HepG2 (cell line): Measurements from ENCODE around the gene CAVIN1. TPM values are rescaled to one million over a fixed set of nuclear protein-coding genes. Genes with fewer than 3 reads are reported as not detected.

ENCODE experiments used
- ARID4A ChIP-seq: sonication (generic); formaldehyde crosslinking; IDR thresholded peaks from 2 replicates; pipeline ENCODE4 v1.5.0; 2020; ENCODE audit warnings: mild to moderate bottlenecking, missing genetic modification reagents, borderline replicate concordance
- E2F1 ChIP-seq: sonication (generic); formaldehyde crosslinking; IDR thresholded peaks from 2 replicates; pipeline ENCODE4 v1.5.0; 2020; ENCODE audit warnings: missing genetic modification reagents
- EZH2 ChIP-seq: conservative IDR thresholded peaks from 2 replicates; pipeline ENCODE4 v1.6.1; 2012; ENCODE audit warnings: mild to moderate bottlenecking, low read depth, low read length, moderate library complexity
- KLF11 ChIP-seq: IDR thresholded peaks from 2 replicates; pipeline ENCODE4 v1.6.1; 2016; ENCODE audit warnings: missing compliant biosample characterization
- MXD1 ChIP-seq: sonication (generic); formaldehyde crosslinking; IDR thresholded peaks from 2 replicates; pipeline ENCODE4 v1.4.0; 2020; ENCODE audit warnings: mild to moderate bottlenecking, missing genetic modification reagents
- SMAD3 ChIP-seq: sonication (generic); formaldehyde crosslinking; IDR thresholded peaks from 2 replicates; pipeline ENCODE4 v1.4.0; 2020; ENCODE audit warnings: missing genetic modification reagents
- YEATS4 ChIP-seq: sonication (generic); formaldehyde crosslinking; IDR thresholded peaks from 2 replicates; pipeline ENCODE4 v1.4.0; 2020; ENCODE audit warnings: missing genetic modification reagents, borderline replicate concordance
- ZFP90 ChIP-seq: sonication (generic); formaldehyde crosslinking; IDR thresholded peaks from 2 replicates; pipeline ENCODE4 v1.8.0; 2022; ENCODE audit warnings: missing genetic modification reagents, mild to moderate bottlenecking, inconsistent platforms, borderline replicate concordance
- ZKSCAN8 ChIP-seq: IDR thresholded peaks from 2 replicates; pipeline ENCODE4 v1.6.1; 2016; ENCODE audit warnings: borderline replicate concordance, missing genetic modification reagents, missing compliant biosample characterization
- ZNF121 ChIP-seq: sonication (generic); formaldehyde crosslinking; IDR thresholded peaks from 2 replicates; pipeline ENCODE4 v1.5.0; 2020; ENCODE audit warnings: mild to moderate bottlenecking, missing genetic modification reagents
- ZNF362 ChIP-seq: sonication (generic); formaldehyde crosslinking; IDR thresholded peaks from 2 replicates; pipeline ENCODE4 v1.4.0; 2020; ENCODE audit warnings: missing genetic modification reagents, mild to moderate bottlenecking, borderline replicate concordance
- ZNF484 ChIP-seq: sonication (generic); formaldehyde crosslinking; IDR thresholded peaks from 2 replicates; pipeline ENCODE4 v1.5.1; 2020; ENCODE audit warnings: mild to moderate bottlenecking, low read depth, missing genetic modification reagents, borderline replicate concordance
- ZNF749 ChIP-seq: sonication (generic); formaldehyde crosslinking; IDR thresholded peaks from 2 replicates; pipeline ENCODE4 v1.8.0; 2022; ENCODE audit warnings: mild to moderate bottlenecking, missing genetic modification reagents, moderate library complexity, borderline replicate concordance
- ZNF883 ChIP-seq: sonication (generic); formaldehyde crosslinking; IDR thresholded peaks from 2 replicates; pipeline ENCODE4 v1.5.1; 2020; ENCODE audit warnings: mild to moderate bottlenecking, missing genetic modification reagents; ENCODE audit errors: not compliant biosample characterization
- ZSCAN22 ChIP-seq: sonication (generic); formaldehyde crosslinking; IDR thresholded peaks from 2 replicates; pipeline ENCODE4 v1.4.0; 2020; ENCODE audit warnings: mild to moderate bottlenecking, missing genetic modification reagents
- polyA plus RNA-seq, 8 experiments: library from polyadenylated mRNA; depleted of rRNA in 3 of 8; stranded (reverse) in 7 of 8; unstranded in 1 of 8; fragments of >200 nt; fragmentation: Illumina TruSeq in 4 of 8; extraction: Trizol in 4 of 8; gene quantifications; 2 replicates each; pipeline versions ENCODE4 v1.2.1 to v1.2.3, GENCODE V29; 2011 to 2016; ENCODE audit warnings: low read depth in 4 of 8, missing spikeins in 1 of 8, mixed read lengths in 1 of 8; ENCODE audit not compliant: insufficient read depth in 1 of 8
- total RNA-seq, 5 experiments: library from RNA; depleted of rRNA; stranded (reverse); fragments of >200 nt; fragmentation: Illumina TruSeq; extraction: Trizol; gene quantifications; 2 replicates each; pipeline ENCODE4 v1.2.3, GENCODE V29; 2016; ENCODE audit warnings: low read depth in 1 of 5
- TF ChIP-seq, protein P1 (sequence below): sonication (generic); formaldehyde crosslinking; IDR thresholded peaks from 2 replicates; pipeline ENCODE4; 2020; ENCODE audit warnings: missing genetic modification reagents, mild to moderate bottlenecking, borderline replicate concordance
- TF ChIP-seq, protein P2 (sequence below): sonication (generic); formaldehyde crosslinking; IDR thresholded peaks from 2 replicates; pipeline ENCODE4 v1.8.1; 2023; ENCODE audit warnings: mild to moderate bottlenecking, missing genetic modification reagents

The CAVIN1 gene
- total and polyA plus RNA-seq, 2 of the 13 experiments (the other 11 are each of a cell fraction or from before 2014, with no cell fraction given), result 15.9 to 25.5 TPM

DNA sequence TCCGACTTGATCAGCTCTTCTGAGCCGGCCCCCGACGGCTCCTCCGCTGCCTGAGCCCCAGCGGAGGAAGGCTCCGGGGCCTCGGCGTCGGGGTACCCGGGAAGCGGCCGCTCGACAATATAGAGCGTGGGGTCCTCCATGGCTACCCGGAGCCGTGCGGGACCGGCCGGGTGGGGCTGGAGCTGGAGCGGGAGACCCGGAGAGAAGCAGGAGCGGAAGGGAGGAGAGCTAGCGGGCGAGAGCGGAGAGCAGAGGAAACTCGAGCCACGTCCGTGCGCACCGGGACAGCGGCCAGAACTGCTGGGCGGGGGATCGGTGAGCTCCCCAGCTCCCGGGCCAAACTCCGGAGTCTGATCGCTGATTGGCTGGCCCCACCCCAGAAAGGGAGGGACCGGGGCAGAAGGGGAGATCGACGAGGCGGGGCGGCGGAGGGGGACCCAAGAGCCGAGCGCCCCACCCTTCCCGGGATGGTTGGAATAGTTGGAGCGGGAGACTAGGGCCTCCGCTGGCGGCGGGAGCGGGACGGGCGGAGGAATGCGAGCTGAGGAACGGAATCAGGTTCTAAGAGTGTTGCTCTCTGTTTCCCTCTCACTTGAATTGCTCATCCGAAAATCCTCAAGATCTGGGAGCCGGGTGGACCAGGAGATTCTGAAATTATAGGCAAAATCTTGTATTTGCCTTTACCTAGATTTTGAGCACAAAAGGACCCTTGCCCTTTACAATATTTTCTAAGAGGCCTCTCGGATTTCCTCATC is at the start of gene CAVIN1 (continued):
- TF ChIP-seq ARID4A (CRISPR knock-in tag), result peak; percentile 64
- peak; percentile 93 for TF ChIP-seq KLF11 (CRISPR knock-in tag)
- TF ChIP-seq, protein P1, sequence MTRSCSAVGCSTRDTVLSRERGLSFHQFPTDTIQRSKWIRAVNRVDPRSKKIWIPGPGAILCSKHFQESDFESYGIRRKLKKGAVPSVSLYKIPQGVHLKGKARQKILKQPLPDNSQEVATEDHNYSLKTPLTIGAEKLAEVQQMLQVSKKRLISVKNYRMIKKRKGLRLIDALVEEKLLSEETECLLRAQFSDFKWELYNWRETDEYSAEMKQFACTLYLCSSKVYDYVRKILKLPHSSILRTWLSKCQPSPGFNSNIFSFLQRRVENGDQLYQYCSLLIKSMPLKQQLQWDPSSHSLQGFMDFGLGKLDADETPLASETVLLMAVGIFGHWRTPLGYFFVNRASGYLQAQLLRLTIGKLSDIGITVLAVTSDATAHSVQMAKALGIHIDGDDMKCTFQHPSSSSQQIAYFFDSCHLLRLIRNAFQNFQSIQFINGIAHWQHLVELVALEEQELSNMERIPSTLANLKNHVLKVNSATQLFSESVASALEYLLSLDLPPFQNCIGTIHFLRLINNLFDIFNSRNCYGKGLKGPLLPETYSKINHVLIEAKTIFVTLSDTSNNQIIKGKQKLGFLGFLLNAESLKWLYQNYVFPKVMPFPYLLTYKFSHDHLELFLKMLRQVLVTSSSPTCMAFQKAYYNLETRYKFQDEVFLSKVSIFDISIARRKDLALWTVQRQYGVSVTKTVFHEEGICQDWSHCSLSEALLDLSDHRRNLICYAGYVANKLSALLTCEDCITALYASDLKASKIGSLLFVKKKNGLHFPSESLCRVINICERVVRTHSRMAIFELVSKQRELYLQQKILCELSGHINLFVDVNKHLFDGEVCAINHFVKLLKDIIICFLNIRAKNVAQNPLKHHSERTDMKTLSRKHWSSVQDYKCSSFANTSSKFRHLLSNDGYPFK (CRISPR knock-in tag), result 0 out of 2 replicates have a peak, but pooled peaks have one; percentile 63
- TF ChIP-seq SMAD3 (CRISPR knock-in tag), result peak; percentile 48; the same call in 1 of the 2 replicates
- TF ChIP-seq ZNF362 (CRISPR knock-in tag), result peak; percentile 47; the same call in 1 of the 2 replicates
- TF ChIP-seq ZNF749 (CRISPR knock-in tag), result no peak
- TF ChIP-seq ZNF484 (CRISPR knock-in tag), result no peak; the same call in 1 of the 2 replicates
- TF ChIP-seq ZFP90 (CRISPR knock-in tag), result peak; percentile 95
- TF ChIP-seq ZNF883 (CRISPR knock-in tag), result peak; percentile 43
- no peak for TF ChIP-seq ZKSCAN8 (CRISPR knock-in tag)
- peak; percentile 88 for TF ChIP-seq YEATS4
- TF ChIP-seq ZNF121 (CRISPR knock-in tag), result no peak; the same call in 1 of the 2 replicates
- peak; percentile 61 for TF ChIP-seq MXD1 (CRISPR knock-in tag)
- TF ChIP-seq E2F1 (CRISPR knock-in tag), result peak; percentile 51; the same call in 1 of the 2 replicates
- TF ChIP-seq ZSCAN22 (CRISPR knock-in tag), result no peak
- TF ChIP-seq EZH2, result no peak
- TF ChIP-seq, protein P2, sequence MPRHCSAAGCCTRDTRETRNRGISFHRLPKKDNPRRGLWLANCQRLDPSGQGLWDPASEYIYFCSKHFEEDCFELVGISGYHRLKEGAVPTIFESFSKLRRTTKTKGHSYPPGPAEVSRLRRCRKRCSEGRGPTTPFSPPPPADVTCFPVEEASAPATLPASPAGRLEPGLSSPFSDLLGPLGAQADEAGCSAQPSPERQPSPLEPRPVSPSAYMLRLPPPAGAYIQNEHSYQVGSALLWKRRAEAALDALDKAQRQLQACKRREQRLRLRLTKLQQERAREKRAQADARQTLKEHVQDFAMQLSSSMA (CRISPR knock-in tag), result 0 out of 2 replicates have a peak, but pooled peaks have one; percentile 46
